Activated CD8-positive, alpha-beta T cell treated with anti-CD3 and anti-CD28 coated beads for 36 hours (primary cell): Measurements from ENCODE around the gene AP2M1. TPM values are rescaled to one million over a fixed set of nuclear protein-coding genes. Genes with fewer than 3 reads are reported as not detected.

ENCODE experiments used
- ATAC-seq: fragments of 200-7000 bp; cut with Tn5 transposase; one replicate; pipeline ENCODE4 v1.10.0; 2021; ENCODE audit warnings: mild to moderate bottlenecking, moderate library complexity
- CTCF ChIA-PET: fragments of 350-600 bp; sonication (Branson Sonifier 250); formaldehyde crosslinking; loops from one replicate; lab custom pipeline; 2021; ENCODE audit warnings: antibody characterized with exemption; lab: Charles Lee
- POLR2A ChIA-PET: fragments of 350-600 bp; sonication (Branson Sonifier 250); formaldehyde crosslinking; loops from one replicate; lab custom pipeline; 2021; ENCODE audit warnings: antibody characterized with exemption; lab: Charles Lee
- DNase-seq: peaks from one replicate; pipeline ENCODE4 v3.0.0-alpha.2; 2020
- H3K27ac Mint-ChIP-seq: one replicate; pipeline ENCODE4 v1.8.0; 2021; ENCODE audit warnings: mild to moderate bottlenecking, mixed read lengths
- H3K27me3 Mint-ChIP-seq: one replicate; pipeline ENCODE4 v1.8.0; 2021; ENCODE audit warnings: mixed read lengths
- H3K36me3 Mint-ChIP-seq: one replicate; pipeline ENCODE4 v1.8.0; 2021; ENCODE audit warnings: low read depth, mixed read lengths
- H3K4me1 Mint-ChIP-seq: one replicate; pipeline ENCODE4 v1.8.0; 2021; ENCODE audit warnings: low read depth, mixed read lengths
- H3K4me3 Mint-ChIP-seq: one replicate; pipeline ENCODE4 v1.8.0; 2021; ENCODE audit warnings: mild to moderate bottlenecking, moderate library complexity, mixed read lengths
- H3K9me3 Mint-ChIP-seq: one replicate; pipeline ENCODE4 v1.8.0; 2021; ENCODE audit warnings: mixed read lengths
- CTCF ChIP-seq: fragments of 200-600 bp; IDR thresholded peaks from one replicate; pipeline ENCODE4 v1.8.0; 2022; ENCODE audit warnings: antibody characterized with exemption, mild to moderate bottlenecking
- intact Hi-C: fragments of 100-400 bp; cut with micrococcal nuclease; formaldehyde crosslinking; loops from one replicate; pipeline ENCODE4 v1.10.0; 2022
- total RNA-seq, 2 experiments: library from RNA; stranded (reverse); gene quantifications; one replicate each; pipeline ENCODE4 v1.2.3, GENCODE V29; 2021

Gene AP2M1
- total RNA-seq, 2 experiments from 2014 or later = 211 to 223 TPM

- peaks cover 44% of the 10 kb centered on the region for H3K36me3 Mint-ChIP-seq
- ATAC-seq (no peak), DNase-seq (no peak)
- CTCF ChIA-PET = interaction anchor here (1.4 kb wide), 1 partner anchor 49 kb away, joined by 6 read pairs; no protein-coding TSS in a partner anchor
- no peaks in the 10 kb centered on the region for H3K27me3 Mint-ChIP-seq
- no peak overlapping the region for H3K27ac Mint-ChIP-seq
- POLR2A ChIA-PET = no interaction called here
- peaks cover 29% of the 10 kb centered on the region for H3K4me1 Mint-ChIP-seq
- no peaks in the 10 kb centered on the region for H3K9me3 Mint-ChIP-seq
- no peak for TF ChIP-seq CTCF
- H3K4me3 Mint-ChIP-seq = no peak overlapping the region
- intact Hi-C loops = no loop called here
These were observed 4.0 kb downstream of the AP2M1 start for GRCh38 chr3:184178521-184179138.

- H3K4me3 Mint-ChIP-seq = no peak overlapping the region
- DNase-seq (no peak), ATAC-seq (no peak)
- TF ChIP-seq CTCF = no peak
- intact Hi-C loops = no loop called here
- ChIA-PET CTCF (no interaction called here), POLR2A (no interaction called here)
- no peak overlapping the region for H3K27ac Mint-ChIP-seq
- peaks cover 55% of the 10 kb centered on the region for H3K36me3 Mint-ChIP-seq
- peaks cover 28% of the 10 kb centered on the region for H3K4me1 Mint-ChIP-seq
- H3K9me3 Mint-ChIP-seq = no peaks in the 10 kb centered on the region
- H3K27me3 Mint-ChIP-seq = no peaks in the 10 kb centered on the region
These were observed 5.5 kb downstream of the AP2M1 start for GRCh38 chr3:184180165-184180564.

- H3K4me1 Mint-ChIP-seq = peaks cover 22% of the 10 kb centered on the region
- no peak for TF ChIP-seq CTCF
- H3K27me3 Mint-ChIP-seq = no peaks in the 10 kb centered on the region
- ChIA-PET POLR2A (no interaction called here), CTCF (interaction anchor here (1.0 to 2.0 kb wide), 3 partner anchors 23 to 68 kb away, joined by 3 to 10 read pairs (median 4); partner anchors contain the start of genes EEF1AKMT4 and VWA5B2)
- no peak for DNase-seq
- intact Hi-C loops = no loop called here
- H3K4me3 Mint-ChIP-seq = no peak overlapping the region
- no peaks in the 10 kb centered on the region for H3K9me3 Mint-ChIP-seq
- H3K27ac Mint-ChIP-seq = no peak overlapping the region
- ATAC-seq = no peak
- H3K36me3 Mint-ChIP-seq = peaks cover 60% of the 10 kb centered on the region
These were observed 6.9 kb downstream of the AP2M1 start for GRCh38 chr3:184181596-184181995.

GRCh38 chr3:184183679-184184078, 9.0 kb downstream of the AP2M1 start:
- Mint-ChIP-seq H3K4me3 (no peak overlapping the region), H3K36me3 (peaks cover 66% of the 10 kb centered on the region), H3K9me3 (no peaks in the 10 kb centered on the region), H3K27ac (peak overlapping the region; percentile 14), H3K27me3 (no peaks in the 10 kb centered on the region), H3K4me1 (peaks cover 25% of the 10 kb centered on the region)
- ChIA-PET POLR2A (interaction anchor here (0.8 to 2.3 kb wide), 3 partner anchors 8 to 17 kb away, joined by 4 to 8 read pairs (median 4); no protein-coding TSS in a partner anchor), CTCF (interaction anchor here (1.1 to 1.7 kb wide), 2 partner anchors 9 to 44 kb away, joined by 4 to 5 read pairs; partner anchors contain the start of gene AP2M1)
- TF ChIP-seq CTCF = no peak
- no peak for DNase-seq
- no peak for ATAC-seq
- intact Hi-C loops = no loop called here

GRCh38 chr3:184184546-184185230, 10.0 kb downstream of the AP2M1 start:
- peaks cover 31% of the 10 kb centered on the region for H3K4me1 Mint-ChIP-seq
- CTCF ChIA-PET = interaction anchor here (1.1 to 2.2 kb wide), 3 partner anchors 10 to 65 kb away, joined by 4 to 8 read pairs (median 5); partner anchors contain the start of genes AP2M1 and EEF1AKMT4
- TF ChIP-seq CTCF = no peak
- H3K36me3 Mint-ChIP-seq = peaks cover 66% of the 10 kb centered on the region
- no peaks in the 10 kb centered on the region for H3K27me3 Mint-ChIP-seq
- H3K9me3 Mint-ChIP-seq = no peaks in the 10 kb centered on the region
- peak overlapping the region; percentile 90 for H3K27ac Mint-ChIP-seq
- ATAC-seq (no peak), DNase-seq (no peak)
- intact Hi-C loops = no loop called here
- POLR2A ChIA-PET = interaction anchor here (0.8 to 2.3 kb wide), 5 partner anchors 8 to 65 kb away, joined by 3 to 8 read pairs (median 4); no protein-coding TSS in a partner anchor
- H3K4me3 Mint-ChIP-seq = peak overlapping the region; percentile 94
